Body of pancreas (tissue), 4 donors: ENCODE results near the gene RIT2.
"Not testable (repeated sequence)": the region's sequence is repeated elsewhere in the genome, so short reads cannot be mapped to it uniquely, and the experiment has no call there.

ENCODE experiments used
- CTCF ChIP-seq, 7 experiments: fragments of 450-650 bp in 4 of 7; fragments of 200-600 bp in 3 of 7; sonication (generic) in 3 of 7; IDR thresholded peaks; one replicate each; pipeline ENCODE4 v1.5.1; 2016 to 2019; ENCODE audit warnings: antibody characterized with exemption in 7 of 7
- POLR2A ChIP-seq, 3 donors: fragments of 450-650 bp; IDR thresholded peaks; one replicate each; pipeline ENCODE4 v1.6.1; 2016; ENCODE audit warnings: antibody characterized with exemption in 3 of 3, mild to moderate bottlenecking in 2 of 3

DNA sequence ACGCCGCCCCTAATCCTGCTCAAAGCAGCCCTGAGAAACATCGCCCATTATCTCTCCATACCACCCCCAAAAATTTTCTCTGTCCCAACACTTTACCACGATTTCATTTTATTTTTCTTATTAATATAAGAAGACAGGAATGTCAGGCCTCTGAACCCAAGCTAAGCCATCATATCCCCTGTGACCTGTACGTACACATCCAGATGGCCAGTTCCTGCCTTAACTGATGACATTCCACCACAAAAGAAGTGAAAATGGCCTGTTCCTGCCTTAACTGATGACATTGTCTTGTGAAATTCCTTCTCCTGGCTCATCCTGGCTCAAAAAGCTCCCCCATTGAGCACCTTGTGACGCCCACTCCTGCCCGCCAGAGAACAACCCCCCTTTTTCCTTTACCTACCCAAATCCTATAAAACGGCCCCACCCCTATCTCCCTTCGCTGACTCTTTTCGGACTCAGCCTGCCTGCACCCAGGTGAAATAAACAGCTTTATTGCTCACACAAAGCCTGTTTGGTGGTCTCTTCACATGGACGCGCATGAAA is 373.6 kb downstream of the RIT2 start:
- not testable (repeated sequence) for TF ChIP-seq POLR2A, CTCF (IDR thresholded peaks at IDR 0.05)
